Activated CD4-positive, alpha-beta T cell treated with anti-CD3 and anti-CD28 coated beads, Interleukin-10, Interleukin-2, amounts not matched to agents 100 ng/mL and 50 ng/mL, durations not matched to agents 16 hours and 8 hours (primary cell): ENCODE measurements around the gene KMT2B.

Source experiments
- DNase-seq: peaks from one replicate; pipeline ENCODE4 v3.0.0-alpha.2; 2020

The KMT2B gene

GRCh38 chr19:35744430-35745327 lies 26.9 kb downstream of the KMT2B start:
- DNase-seq = peak; percentile 97

GRCh38 chr19:35745328-35746086 lies 27.7 kb downstream of the KMT2B start, which contains the start of the genes PSENEN and U2AF1L4:
TSS of gene PSENEN (plus strand) at chr19:35745651. CDS start at chr19:35745931, 280 bp downstream.
TSS of gene U2AF1L4 (minus strand) at chr19:35745418. CDS start at chr19:35745391, 27 bp downstream.
- peak; percentile 99 for DNase-seq

GRCh38 chr19:35746087-35746462 lies 28.3 kb downstream of the KMT2B start:
- DNase-seq = no peak

GRCh38 chr19:35746531-35746930 lies 28.7 kb downstream of the KMT2B start:
- no peak for DNase-seq

- DNase-seq = peak; percentile 100
Observed at GRCh38 chr19:35748106-35749020, 30.6 kb downstream of the KMT2B start, which contains the start of gene LIN37. TSS of gene LIN37 (plus strand) at chr19:35748576. CDS start at chr19:35748725, 149 bp downstream.

GRCh38 chr19:35750167-35750566 lies 32.4 kb downstream of the KMT2B start:
- DNase-seq = no peak

GRCh38 chr19:35751839-35752745 lies 34.3 kb downstream of the KMT2B start:
- no peak for DNase-seq

GRCh38 chr19:35752746-35753350 lies 35.0 kb downstream of the KMT2B start:
- no peak for DNase-seq

GRCh38 chr19:35753634-35754369 lies 36.0 kb downstream of the KMT2B start:
- no peak for DNase-seq

GRCh38 chr19:35754370-35755130 lies 36.7 kb downstream of the KMT2B start:
- no peak for DNase-seq

GRCh38 chr19:35755131-35755549 lies 37.3 kb downstream of the KMT2B start:
- no peak for DNase-seq

- DNase-seq = peak; percentile 58
Observed at GRCh38 chr19:35755550-35756376, 38.0 kb downstream of the KMT2B start.

GRCh38 chr19:35756377-35757230 lies 38.8 kb downstream of the KMT2B start, which contains the start of gene HSPB6:
TSS of gene HSPB6 (minus strand) at chr19:35757029. CDS start at chr19:35757008, 21 bp downstream.
- no peak for DNase-seq

GRCh38 chr19:35757231-35757748 lies 39.5 kb downstream of the KMT2B start:
- peak; percentile 41 for DNase-seq

GRCh38 chr19:35757749-35758608 lies 40.2 kb downstream of the KMT2B start, which contains the start of gene PROSER3:
TSS of gene PROSER3 (plus strand) at chr19:35758176. CDS start at chr19:35758216, 40 bp downstream.
- DNase-seq = peak; percentile 100

GRCh38 chr19:35759697-35760096 lies 41.9 kb downstream of the KMT2B start:
- no peak for DNase-seq
